ENCODE results near the gene CAMK2B. TPM values are rescaled to one million over a fixed set of nuclear protein-coding genes. Genes with fewer than 3 reads are reported as not detected.

The CAMK2B gene
- total RNA-seq, 2 experiments from 2014 or later, result 0.11 TPM; not detected in 1

Other genes with a start within 250 kb of the CAMK2B start
- gene POLM, start 243.1 kb downstream of the CAMK2B start, total RNA-seq, result 10 to 100 TPM; 51.0 to 54.5 TPM
- gene AEBP1, start 221.2 kb downstream of the CAMK2B start, total RNA-seq, result 10 to 100 TPM; 21.5 to 22.0 TPM
- gene POLD2, start 202.0 kb downstream of the CAMK2B start, total RNA-seq, result 10 to 100 TPM; 99.3 to 99.4 TPM
- not detected for gene MYL7, start 184.3 kb downstream of the CAMK2B start, total RNA-seq
- gene GCK, start 136.2 kb downstream of the CAMK2B start, total RNA-seq, result under 1 TPM; 0.23 to 0.30 TPM
- gene YKT6, start 124.6 kb downstream of the CAMK2B start, total RNA-seq, result 10 to 100 TPM; 58.9 to 62.4 TPM
- 100 to 1,000 TPM in 1 of 2 experiments, 10 to 100 TPM in 1; 99.1 to 113 TPM for gene NUDCD3, start 165.1 kb upstream of the CAMK2B start, total RNA-seq
- gene NPC1L1, start 215.7 kb upstream of the CAMK2B start, total RNA-seq, result under 1 TPM in 1 of 2 experiments, not detected in 1; 0.11 TPM
- gene DDX56, start 248.3 kb upstream of the CAMK2B start, total RNA-seq, result 100 to 1,000 TPM in 1 of 2 experiments, 10 to 100 TPM in 1; 94.1 to 102 TPM

Measured in activated naive CD8-positive, alpha-beta T cell treated with anti-CD3 and anti-CD28 coated beads, Interleukin-2, amount 10 ng/mL, durations not matched to agents 7 days and 5 days (primary cell).